Testis (tissue), 2 donors: ENCODE results near the gene SHROOM1.

Source experiments
- CTCF ChIP-seq, 3 experiments: fragments of 450-650 bp in 2 of 3; fragments of 200-600 bp in 1 of 3; sonication (generic) in 1 of 3; IDR thresholded peaks; one replicate each; pipeline ENCODE4 v1.5.1; 2016 to 2019; ENCODE audit warnings: antibody characterized with exemption in 3 of 3, mild to moderate bottlenecking in 2 of 3, moderate library complexity in 1 of 3
- POLR2A ChIP-seq: fragments of 450-650 bp; IDR thresholded peaks from one replicate; pipeline ENCODE4 v1.6.1; 2017; ENCODE audit warnings: antibody characterized with exemption, mild to moderate bottlenecking, moderate library complexity

GRCh38 chr5:132853790-132854189 lies 23.3 kb upstream of the SHROOM1 start:
- TF ChIP-seq CTCF (IDR thresholded peaks at IDR 0.05) (no peak), POLR2A (no peak)
